SH-SY5Y (cell line): ENCODE data around the gene ARF4.

ENCODE experiments used
- GATA2 ChIP-seq: IDR thresholded peaks from 2 replicates; pipeline ENCODE4 v1.6.1; 2011; ENCODE audit warnings: mild to moderate bottlenecking, low read depth, low read length
- GATA3 ChIP-seq: IDR thresholded peaks from 2 replicates; pipeline ENCODE4 v1.6.1; 2011; ENCODE audit warnings: low read depth, mild to moderate bottlenecking, low read length, moderate library complexity

Gene ARF4

DNA sequence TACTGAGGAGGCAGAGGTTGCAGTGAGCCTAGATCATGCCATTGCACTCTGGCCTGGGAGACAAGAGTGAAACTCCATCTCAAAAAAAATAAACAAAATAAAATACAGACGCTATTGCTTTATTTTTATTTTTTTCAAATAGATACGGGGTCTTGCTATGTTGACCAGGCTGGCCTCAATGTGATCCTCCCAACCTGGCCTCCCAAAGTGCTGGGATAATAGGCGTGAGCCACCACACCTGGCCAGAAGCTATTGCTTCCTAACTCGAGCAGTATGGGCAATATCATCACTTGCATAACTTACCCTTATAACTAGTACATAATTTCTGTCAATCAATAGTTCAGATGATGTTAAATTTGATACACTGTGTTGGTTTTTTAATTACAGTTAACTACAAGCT, 3.0 kb downstream of the ARF4 start:
- no peak for TF ChIP-seq GATA3
- no peak for TF ChIP-seq GATA2

DNA sequence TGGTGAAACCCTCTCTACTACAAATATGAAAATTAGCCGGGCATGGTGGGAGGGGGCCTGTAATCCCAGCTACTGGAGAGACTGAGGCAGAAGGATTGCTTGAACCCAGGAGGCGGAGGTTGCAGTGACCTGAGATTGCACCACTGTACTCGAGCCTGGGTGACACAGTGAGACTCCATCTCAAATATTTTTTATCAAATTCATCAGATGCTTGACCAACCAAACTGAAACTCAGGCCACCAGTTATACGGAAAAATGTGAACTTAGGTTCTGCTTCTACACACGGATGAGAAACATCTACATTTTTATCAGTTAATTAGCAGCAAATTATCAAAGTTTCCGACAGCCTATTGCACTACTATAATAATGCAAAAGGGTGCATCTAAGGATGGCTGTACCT, 4.8 kb downstream of the ARF4 start:
- TF ChIP-seq GATA2: no peak
- no peak for TF ChIP-seq GATA3

DNA sequence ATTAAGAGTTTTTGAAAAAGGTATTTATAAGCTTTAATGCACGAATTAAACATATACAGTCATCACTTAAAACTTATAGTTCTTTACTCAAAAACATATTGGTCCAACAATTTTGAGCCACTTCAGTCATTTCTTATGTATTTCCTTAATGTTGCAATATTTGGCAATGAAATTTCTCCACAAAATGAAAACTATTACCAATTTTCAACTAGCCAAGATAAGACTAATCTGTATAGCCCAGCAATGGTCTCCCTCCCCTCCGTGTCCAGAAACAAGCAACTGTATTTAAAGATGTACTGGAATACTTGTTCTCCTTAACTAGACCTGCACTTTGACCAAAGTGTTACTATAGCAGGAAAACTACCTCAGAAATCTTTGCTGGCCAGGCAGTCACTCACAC, 9.2 kb downstream of the ARF4 start:
- TF ChIP-seq GATA3 (no peak), GATA2 (no peak)

DNA sequence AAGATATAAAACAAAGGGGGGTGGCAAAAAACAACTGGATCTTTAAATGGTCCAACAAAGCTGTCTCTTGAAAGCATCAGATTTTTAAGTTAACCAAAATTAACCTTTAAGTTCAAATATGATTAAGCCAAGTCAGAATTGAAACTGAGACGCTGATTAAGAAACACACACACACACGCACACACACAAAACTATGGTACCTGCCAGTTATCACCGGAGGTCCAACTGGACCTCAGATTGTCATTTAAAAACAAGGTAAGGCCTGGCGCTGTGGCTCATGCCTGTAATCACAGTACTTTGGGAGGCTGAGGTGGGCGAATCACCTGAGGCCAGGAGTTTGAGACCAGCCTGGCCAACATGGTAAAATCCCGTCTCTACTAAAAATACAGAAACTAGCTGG, 10.4 kb downstream of the ARF4 start:
- TF ChIP-seq GATA2: no peak
- TF ChIP-seq GATA3: no peak

DNA sequence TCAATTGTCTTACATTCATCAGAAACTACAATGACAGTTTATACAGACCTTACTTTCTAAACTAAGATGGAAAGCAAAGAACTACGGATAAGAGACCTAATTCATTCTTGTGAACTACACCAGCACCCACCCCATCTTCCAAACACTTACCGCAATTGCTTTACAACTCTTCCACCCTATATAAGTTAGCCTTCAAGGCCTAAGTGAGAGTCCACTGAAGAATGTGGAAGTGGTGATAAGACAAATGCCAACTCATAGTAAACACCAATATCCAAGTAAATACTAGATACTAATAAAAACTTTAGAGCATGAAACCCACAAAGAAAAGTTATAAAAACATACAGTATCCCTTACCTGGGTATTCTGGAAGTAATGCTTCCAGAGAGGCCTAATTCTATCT, 13.6 kb downstream of the ARF4 start:
- no peak for TF ChIP-seq GATA3
- TF ChIP-seq GATA2: no peak

DNA sequence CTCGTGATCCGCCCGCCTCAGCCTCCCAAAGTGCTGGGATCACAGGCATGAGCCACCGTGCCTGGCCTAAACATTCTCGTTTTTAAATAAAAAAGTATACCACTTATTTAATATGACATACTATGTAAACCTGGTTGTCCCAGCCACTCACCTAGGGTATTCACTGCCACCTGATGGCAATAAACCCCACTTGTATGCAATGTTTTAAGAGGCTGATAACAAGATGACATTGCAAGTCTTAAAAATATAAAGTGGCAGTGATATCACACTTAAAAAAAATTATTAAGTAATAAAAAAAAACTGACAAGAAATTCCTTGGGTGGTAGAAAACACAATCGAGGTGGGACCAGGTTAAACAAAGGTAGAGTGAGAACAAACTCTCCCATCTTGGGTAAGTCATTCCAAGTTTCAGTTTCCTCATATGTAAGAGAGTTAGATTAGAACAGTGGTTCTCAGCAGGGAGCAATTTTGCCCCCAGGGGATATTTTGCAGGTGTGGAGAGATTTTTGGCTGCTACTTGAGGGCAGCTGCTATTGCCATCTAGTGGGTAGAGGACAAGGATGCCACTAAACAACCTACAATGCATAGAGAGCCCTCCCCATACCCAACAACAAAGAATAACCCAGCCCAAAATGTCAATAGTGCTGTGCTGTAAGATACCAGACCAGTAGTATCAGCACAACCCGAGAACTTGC, 14.5 kb downstream of the ARF4 start:
- TF ChIP-seq GATA2 (no peak), GATA3 (no peak)

DNA sequence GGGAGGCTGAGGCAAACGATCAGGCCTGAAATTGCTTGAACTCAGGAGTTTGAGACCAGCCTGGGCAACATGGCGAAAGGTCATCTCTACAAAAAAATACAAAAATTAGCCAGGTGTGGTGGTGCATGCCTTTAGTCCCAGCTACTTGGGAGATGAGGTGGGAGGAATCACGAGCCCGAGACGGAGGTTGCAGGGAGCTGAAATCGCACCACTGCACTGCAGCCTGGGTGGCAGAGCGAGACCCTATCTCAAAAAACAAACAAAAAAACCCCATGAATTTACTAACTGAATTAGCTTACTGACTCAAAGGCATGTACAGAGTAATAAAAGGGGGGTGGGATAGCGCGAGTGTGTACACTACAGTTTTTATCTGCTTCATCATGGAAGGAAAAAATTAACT, 19.3 kb downstream of the ARF4 start:
- no peak for TF ChIP-seq GATA3
- no peak for TF ChIP-seq GATA2

DNA sequence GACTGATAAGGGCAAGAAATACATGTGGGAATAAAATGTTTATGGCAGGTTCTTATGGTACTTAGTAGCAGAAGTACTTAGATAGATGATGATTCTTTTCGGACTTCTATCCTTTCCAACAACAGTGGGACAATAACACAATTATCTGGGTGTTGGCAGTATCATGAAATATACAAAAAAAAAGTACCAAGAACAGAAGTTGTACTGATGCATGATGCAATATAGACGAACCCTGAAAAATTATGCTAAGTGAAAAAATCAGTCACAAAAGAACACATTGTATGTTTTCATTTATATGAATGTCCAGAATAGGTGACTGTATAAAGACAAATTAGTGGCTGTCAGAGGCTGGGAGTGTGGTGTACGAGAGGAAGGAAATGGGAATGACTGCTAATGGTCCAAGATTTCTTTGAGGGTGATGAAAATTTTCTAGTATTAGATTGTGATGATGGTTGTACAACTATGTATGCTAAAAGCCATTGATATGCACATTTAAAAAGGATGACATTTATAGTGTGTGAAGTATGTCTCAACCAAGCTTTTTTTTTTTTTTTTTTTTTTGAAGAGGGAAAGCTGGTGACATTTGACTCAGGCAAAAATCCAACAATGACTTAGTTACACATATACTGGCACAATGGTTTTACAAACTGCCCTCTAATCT, 21.0 kb downstream of the ARF4 start:
- no peak for TF ChIP-seq GATA3
- no peak for TF ChIP-seq GATA2

DNA sequence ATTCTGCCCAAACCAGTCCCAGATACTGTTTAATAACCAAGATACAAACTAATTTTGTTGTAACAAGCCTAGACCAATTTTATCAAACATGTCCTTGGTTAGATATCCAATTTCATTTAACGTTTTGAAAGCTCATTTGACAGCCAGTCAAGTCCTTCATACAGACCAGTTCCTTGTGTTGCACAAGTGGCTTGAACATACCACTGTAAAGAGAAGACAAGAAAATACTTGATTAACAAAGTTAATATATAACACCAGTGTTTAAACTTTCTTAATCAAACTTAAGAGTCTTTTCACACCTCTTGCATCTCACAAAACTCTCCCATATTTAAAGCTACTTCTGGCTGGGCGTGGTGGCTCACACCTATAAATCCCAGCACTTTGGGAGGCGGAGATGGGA, 25.0 kb downstream of the ARF4 start:
- TF ChIP-seq GATA2 (no peak), GATA3 (no peak)

DNA sequence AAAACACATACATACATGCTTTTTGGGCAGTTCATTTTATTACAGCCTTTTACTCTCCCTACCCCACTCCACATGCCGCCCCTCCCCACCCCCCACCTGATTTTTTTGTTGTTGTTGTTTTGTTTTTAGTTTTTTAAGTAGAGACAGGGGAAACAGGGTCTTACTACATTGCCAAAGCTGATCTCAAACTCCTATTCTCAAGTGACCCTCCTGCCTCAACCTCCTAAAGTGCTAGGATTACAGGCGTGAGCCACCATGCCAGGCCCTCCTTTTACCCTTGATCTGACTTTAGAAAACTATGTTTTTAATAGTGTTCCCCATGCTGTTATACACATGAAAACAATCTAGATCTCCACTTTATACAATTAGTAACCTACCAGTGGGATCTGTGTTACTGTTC, 26.3 kb downstream of the ARF4 start:
- no peak for TF ChIP-seq GATA2
- no peak for TF ChIP-seq GATA3

DNA sequence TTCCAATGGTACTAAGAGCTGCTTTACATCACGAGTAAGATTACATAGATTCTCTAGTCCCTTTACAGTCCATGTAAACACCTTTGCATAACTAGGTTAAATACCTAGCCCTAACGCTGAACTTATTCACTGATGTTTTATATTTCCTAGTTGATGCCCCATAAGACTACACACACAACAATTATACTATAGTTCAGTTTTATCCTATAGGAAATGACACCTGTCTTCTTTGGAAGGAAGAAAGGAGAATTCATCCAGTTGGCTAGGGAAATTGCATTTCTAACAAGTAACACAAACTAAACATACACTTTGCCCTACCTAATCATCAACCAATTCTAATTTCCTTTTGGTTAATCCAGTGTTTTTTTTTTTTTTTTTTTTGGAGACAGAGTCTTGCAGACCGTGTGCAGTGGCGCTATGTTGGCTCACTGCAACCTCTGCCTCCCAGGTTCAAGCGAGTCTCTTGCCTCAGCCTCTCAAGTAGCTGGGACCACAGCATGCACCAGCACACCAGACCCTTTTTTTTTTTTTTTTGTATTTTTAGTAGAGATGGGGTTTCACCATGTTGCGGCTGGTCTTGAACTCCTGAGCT, 27.2 kb downstream of the ARF4 start:
- no peak for TF ChIP-seq GATA3
- no peak for TF ChIP-seq GATA2

DNA sequence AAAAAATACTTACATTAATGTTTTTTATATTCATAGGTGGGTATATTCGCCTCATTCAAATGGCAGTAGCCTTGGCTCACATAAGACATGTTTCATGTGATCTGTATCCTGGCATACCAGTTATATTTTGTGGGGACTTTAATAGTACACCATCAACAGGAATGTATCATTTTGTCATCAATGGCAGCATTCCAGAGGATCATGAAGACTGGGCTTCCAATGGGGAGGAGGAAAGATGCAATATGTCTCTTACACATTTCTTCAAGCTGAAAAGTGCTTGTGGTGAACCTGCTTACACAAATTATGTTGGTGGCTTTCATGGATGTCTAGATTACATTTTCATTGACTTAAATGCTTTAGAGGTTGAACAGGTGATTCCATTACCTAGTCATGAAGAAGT, 37.6 kb downstream of the ARF4 start:
- TF ChIP-seq GATA3 (no peak), GATA2 (no peak)

DNA sequence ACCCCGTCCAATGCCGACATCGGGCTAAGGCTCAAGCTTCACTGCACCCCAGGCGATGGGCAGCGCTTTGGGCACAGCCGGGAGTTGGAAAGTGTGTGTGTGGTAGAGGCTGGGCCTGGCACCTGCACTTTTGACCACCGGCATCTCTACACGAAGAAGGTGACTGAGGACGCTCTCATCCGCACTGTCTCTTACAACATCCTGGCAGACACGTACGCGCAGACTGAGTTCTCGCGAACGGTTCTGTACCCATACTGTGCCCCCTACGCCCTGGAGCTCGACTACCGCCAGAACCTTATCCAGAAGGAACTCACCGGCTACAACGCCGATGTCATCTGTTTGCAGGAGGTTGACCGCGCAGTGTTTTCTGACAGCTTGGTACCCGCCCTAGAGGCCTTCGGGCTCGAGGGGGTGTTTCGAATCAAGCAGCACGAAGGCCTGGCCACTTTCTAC, 40.0 kb downstream of the ARF4 start:
- TF ChIP-seq GATA2 (no peak), GATA3 (no peak)

DNA sequence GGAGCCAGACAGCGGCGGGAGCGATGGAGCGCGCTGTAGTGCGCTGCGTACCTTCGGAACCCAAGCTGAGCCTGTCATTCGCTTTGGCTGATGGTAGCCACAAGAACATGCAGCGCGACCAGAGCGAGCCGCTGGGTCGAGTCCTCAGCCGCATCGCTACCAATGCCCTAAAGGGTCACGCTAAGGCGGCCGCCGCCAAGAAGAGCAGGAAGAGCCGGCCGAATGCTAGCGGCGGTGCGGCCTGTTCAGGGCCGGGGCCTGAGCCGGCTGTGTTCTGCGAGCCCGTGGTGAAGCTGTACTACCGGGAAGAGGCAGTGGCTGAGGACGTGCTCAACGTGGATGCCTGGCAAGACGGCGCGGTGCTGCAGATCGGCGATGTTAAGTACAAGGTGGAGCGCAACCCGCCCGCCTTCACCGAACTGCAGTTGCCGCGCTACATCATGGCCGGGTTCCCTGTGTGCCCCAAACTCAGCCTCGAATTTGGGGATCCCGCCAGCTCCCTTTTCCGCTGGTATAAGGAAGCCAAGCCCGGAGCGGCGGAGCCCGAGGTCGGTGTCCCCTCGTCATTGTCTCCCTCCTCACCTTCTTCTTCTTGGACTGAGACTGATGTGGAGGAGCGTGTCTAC, 40.6 kb downstream of the ARF4 start:
- TF ChIP-seq GATA2: no peak
- TF ChIP-seq GATA3: no peak

DNA sequence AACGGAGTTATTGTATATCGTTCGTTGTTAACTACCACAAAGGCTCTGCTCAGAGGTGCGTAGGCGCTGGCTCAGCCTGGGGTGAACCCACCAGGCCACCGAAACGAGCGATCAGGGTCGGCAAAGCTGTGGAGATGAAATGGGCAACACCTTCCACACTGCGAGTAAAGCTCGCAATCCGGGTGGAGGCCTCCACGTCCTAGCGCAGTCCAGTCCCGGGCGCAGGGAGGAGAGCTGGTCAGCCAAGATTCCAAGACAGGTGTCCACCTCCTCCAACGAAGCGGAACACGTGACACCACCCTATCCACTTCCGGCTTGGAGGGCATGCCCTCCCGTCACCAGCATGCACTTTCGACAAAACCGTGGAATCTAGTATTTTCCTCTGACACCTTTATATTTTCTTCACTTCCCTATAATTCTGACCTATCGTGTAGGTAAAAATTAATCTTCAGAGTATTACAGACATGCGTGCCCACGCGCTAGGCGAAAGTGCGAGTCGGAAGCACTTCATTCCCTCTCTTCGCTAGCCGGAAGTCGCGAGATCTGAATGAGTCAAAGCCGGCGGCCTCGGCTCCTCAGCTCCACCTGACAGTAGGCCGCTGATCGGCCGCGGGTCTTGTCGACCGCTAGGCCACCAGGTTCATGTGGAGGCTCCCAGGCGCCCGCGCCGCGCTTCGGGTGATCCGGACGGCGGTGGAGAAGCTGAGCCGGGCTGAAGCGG, 41.2 kb downstream of the ARF4 start, which contains the start of gene PDE12:
Gene PDE12 (plus strand): TSS at position 537 of the 721 bp plus-strand sequence. CDS start 106 bp downstream, at position 643.
- TF ChIP-seq GATA2 (0 out of 2 replicates have a peak, but pooled peaks have one; percentile 12), GATA3 (no peak)
